GM12891 (cell line): Measurements from ENCODE around the gene GPR39.

Source experiments
- PAX5 ChIP-seq: IDR thresholded peaks from 2 replicates; pipeline ENCODE4 v1.6.1; 2011; ENCODE audit warnings: low read length, moderate library complexity, mild to moderate bottlenecking; ENCODE audit not compliant: insufficient read depth, severe bottlenecking
- POLR2A ChIP-seq: IDR thresholded peaks from 2 replicates; pipeline ENCODE4 v1.6.1; 2011; ENCODE audit warnings: low read depth, low read length, control low read depth
- POLR2AphosphoS5 ChIP-seq: IDR thresholded peaks from 2 replicates; pipeline ENCODE4 v1.6.1; 2011; ENCODE audit warnings: low read depth, low read length, control low read depth
- POU2F2 ChIP-seq: IDR thresholded peaks from 2 replicates; pipeline ENCODE4 v1.6.1; 2011; ENCODE audit warnings: low read depth, mild to moderate bottlenecking, control low read depth, low read length, moderate library complexity
- SPI1 ChIP-seq: IDR thresholded peaks from 2 replicates; pipeline ENCODE4 v1.6.1; 2011; ENCODE audit warnings: low read depth, low read length, control low read depth
- TAF1 ChIP-seq: IDR thresholded peaks from 2 replicates; pipeline ENCODE4 v1.6.1; 2011; ENCODE audit warnings: low read depth, low read length, control low read depth

DNA sequence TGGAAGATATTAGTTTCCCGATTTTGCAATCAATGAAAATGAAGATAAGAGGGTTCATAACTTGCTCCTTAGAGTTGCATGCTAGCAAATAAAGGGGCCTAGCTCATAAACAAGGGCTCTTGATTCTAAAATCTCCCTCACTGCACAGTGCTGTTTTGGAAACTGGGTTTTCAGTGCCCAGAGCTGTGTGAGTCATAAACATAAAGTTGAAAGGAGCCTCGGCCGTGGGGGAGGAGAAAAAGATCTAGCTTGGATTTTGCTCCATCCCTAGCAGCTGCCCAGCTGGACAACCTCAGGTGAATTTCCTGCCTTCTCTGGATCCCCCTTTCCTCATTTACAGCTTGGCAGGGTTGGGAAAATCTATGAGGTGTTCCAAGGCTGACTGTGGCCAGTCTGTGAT is 210.9 kb downstream of the GPR39 start:
- TF ChIP-seq POLR2A (no peak), TAF1 (no peak), POLR2AphosphoS5 (no peak), PAX5 (no peak), SPI1 (no peak), POU2F2 (no peak)
